GM19372 (cell line): ENCODE results near the gene KRTAP10-3.
"Not testable (repeated sequence)": the region's sequence is repeated elsewhere in the genome, so short reads cannot be mapped to it uniquely, and the experiment has no call there.

ENCODE experiments used
- ATAC-seq: cut with Tn5 transposase; IDR thresholded peaks from one replicate; pipeline ENCODE4 v1.9.1; 2021; ENCODE audit warnings: mild to moderate bottlenecking, low read depth, moderate library complexity; ENCODE audit not compliant: unreplicated experiment

The KRTAP10-3 gene

DNA sequence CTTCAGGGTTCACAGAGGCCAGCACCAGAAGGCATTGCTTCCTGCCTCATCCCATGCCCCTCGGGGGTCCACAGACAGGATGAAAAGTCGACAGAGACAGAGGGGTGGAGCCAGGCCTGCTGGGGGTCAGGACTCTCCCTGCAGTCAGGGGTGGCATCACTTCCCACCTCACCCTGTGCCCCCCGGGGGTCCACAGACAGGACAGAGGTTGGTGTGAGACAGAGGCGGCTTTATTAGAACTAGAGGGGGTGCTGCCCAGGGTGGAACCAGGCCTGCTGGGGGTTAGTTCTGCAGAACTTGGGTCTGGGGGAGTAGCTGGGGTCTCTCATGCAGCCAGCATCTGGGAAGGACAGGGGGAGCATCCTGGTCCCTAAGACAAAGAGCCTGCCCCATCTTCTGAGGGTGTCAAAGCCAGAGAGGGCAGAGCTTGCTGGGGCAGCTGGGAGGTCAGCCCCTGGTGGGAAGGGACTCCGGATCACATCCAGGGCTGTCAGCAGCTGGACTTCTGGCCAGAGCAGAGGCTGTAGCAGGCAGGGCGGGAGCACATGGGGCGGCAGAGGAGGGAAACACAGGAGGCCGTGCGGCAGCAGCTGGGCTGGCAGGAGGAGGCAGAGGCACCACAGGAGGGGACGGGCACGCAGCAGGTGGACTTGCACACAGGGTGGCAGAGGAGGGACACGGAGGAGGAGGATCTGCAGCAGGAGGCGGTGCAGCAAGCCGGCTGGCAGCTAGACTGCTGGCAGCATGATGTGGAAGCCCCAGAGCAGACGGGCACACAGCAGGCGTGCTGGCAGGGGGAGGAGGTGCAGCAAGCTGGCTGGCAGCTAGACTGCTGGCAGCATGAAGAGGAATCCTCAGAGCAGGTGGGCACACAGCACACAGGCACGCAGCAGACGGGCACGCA is 32.6 kb upstream of the KRTAP10-3 start:
- not testable (repeated sequence) for ATAC-seq

DNA sequence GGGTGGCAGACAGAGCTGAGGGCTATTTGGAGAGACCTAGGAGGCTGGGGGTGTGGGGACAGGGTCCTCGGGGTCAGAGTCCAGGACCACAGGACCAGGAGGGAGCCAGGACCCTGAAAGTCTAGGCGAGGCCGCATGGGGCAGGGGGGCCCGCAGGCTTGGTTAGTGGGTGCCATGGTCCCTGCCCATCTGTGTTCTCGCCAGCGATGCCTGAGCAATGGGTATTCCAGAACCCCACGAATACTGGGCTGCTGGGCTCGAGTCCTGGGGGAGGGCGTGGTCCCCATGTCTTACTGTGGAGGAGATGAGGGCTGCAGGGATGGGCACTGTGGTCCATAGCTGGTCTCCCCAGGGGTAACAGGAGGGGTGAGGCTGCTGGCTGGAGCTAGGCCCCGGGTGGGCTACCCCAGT is 31.7 kb upstream of the KRTAP10-3 start:
- no peak for ATAC-seq

DNA sequence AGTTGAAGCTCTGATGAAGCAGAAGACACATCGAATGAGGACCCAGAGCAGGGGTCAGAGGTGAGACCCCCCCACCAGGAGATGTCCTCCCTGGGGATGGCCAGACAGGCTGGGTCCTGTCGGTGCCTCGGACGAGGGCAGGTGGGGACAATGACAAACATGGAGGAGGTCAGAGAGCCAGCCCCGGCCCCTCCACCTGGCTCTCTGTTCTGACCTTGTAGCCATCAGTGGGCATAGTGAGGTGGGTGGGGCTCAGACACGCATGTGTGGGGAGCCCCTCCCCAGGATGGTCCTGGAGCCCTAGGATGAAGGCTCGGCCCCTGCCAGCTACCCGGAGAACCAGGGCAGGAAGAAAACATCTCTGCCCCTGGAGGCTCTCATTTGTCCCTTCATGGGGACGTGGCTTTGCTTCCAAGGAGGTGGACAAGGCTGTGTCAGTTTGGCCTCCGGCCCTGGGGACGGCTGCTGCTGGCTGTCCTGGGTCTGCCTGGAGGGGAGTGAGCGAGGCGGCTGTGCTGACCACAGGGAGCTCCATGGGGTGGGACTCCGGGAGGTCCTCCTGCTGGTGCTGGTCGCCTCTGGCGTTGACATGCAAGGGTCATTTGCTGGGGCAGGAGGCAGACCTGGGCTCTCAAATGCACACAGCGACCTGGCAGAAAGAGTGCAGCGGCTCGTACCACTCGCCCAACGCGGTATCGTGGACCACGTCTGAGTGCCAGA is 31.2 kb upstream of the KRTAP10-3 start:
- ATAC-seq = no peak

DNA sequence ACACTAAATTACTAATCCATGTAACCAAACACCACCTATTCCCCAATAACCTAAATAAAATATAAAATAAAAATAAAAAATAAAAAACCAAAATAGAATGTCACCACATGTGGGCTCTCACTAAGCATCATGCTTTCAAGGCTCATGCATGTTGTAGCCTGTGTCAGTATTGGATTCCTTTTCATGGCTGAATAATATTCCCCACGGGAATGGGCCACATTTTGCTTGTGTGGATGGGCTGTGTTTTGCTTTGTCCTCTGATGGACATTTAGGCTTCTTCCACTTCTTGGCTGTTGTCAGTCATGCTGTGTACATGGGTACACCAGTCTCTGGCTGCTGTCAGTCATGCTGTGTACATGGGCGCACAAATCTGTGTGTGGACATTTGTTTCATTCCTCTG is 30.5 kb upstream of the KRTAP10-3 start:
- no peak for ATAC-seq

DNA sequence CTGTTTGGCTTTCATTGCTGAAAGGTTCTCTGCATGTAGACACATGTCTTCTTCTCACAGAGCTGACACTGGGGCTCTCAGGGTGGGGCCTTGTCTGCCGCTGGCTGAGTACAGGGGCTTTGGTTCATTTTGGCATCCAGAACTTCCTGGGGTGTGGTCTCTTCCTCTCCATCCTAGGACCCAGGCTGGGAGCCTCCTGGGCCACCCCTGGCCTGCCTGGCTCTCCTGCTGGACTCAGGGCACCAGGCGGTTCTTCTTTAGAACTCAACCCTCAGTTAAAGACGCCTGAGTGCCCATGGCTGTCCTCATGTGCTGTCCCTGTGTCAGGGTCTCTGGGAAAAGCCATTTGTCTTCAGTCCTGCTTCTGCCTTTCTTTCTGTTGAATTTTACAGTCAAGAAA is 27.3 kb upstream of the KRTAP10-3 start:
- ATAC-seq = no peak

DNA sequence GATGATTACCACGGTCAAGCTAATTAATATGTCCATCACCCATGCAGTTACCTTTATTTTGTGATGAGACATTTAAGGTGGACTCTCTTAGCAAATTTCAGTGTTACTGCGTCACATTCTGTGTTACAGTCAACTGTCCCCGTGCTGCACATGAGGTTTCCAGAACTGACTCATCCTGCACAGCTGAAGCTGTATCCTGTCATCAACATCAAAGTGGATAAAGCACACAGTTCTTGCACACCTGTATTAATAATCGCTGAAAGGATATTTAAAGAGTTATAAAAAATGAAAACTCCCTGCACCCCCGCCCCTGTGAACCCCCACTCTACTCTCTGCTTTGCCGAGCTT is 25.2 kb upstream of the KRTAP10-3 start:
- no peak for ATAC-seq

DNA sequence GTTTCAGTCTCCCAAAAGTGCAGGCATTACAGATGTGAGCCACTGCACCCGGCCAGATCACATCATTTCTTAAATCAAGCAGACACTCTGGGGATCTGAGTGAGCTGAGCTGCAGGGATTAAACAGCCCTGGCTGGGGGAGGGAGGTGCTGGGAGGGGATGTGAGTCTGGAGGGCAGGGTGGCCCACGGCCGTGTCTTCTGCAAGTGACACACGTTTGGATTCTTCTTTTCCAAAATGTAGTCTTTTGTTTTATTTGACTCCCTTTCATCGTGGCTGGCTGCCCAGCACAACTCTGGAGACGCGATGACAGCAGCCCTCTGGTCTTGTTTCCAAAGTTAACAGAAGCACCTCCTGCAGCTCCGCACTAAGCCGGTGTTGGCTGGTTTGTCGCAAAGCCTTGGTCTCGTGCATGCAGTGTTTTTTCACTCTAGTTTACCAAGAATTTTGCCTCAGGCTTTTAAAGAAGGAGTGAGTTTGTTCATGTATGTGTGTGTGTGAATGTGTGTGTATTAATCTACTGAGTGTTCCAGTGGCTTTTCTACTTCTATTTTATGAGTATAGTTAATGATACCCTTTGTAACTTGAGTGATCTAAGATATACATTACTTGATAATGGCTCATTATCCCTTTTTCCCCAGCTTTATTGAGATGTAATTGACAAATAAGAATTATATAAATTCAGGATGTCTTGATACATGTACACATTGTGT is 24.6 kb upstream of the KRTAP10-3 start:
- no peak for ATAC-seq

DNA sequence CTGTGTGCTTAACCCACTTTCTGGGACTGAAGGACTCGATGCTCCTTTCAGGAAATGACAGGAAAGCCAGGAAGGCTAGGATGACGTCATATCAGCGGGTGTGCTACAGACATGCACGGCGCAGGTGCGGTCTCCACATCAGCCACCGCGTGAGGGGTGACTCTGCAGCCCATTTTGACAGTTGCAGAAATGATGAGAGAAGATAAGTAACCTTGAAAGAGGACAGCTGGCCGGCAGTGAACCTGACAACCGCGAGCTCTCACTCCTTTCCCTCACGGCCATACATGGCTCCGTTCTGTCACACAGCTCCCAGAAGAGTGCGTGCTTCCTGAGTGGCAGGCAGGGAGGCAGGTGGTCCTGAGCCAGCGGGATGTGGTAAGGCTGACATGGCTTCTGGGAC is 23.5 kb upstream of the KRTAP10-3 start:
- no peak for ATAC-seq

DNA sequence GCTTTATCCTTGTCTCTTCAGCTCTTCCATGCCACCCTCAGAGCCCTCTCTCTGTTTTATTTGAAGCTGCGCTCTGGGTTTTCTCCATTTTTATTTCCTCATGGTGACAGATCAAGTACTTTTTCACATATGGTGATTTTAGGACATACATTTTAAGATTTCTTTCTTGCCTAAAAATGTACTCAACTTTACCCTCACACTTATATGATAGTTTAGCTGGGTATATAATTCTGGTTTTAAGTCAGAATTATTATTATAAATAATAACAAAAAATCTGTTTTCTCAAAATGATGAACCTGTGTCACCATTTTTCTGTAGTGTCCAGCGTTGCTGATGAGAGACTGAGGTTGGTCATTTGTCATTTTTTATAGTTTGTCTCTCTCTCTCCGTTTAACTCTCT is 22.6 kb upstream of the KRTAP10-3 start:
- ATAC-seq = no peak

DNA sequence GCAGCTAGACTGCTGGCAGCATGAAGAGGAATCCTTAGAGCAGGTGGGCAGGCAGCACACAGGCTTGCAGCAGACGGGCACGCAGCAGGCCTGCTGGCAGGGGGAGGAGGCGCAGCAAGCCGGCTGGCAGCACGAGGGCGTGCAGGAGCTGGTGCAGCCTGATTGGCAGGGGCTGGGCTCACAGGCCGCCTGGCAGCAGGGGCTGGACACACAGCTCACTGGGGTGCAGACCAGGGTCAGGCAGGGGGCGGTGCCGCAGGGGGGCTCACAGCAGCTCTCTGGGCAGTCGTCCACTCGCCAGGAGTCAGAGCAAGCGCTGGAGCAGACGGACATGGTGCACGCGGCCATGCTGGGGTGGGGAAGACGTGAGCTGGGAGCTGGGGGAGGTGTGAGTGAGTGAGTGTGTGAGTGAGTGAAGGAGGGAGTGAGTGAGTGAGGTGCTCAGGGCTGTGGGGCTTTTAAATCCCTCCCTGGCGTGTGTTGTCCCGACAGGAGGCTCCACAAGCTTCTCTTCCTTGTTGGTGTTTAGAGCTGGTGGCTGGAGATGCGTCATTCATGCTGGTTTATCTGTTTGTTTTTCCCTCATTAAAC is 21.7 kb upstream of the KRTAP10-3 start, which contains the start of gene KRTAP10-5:
KRTAP10-5 (minus strand) TSS at position 374 of the 591 bp plus-strand sequence; CDS start at position 348, 26 bp downstream.
- ATAC-seq = not testable (repeated sequence)

DNA sequence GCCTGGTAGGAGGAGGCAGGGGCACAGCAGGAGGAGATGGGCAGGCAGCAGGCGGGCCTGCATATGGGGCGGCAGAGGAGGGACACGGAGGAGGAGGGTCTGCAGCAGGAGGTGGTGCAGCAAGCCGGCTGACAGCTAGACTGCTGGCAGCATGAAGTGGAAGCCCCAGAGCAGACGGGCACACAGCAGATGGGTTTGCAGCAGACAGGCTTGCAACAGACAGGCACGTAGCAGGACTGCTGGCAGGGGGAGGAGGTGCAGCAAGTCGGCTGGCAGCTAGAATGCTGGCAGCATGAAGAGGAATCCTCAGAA is 21.2 kb upstream of the KRTAP10-3 start:
- no peak for ATAC-seq

DNA sequence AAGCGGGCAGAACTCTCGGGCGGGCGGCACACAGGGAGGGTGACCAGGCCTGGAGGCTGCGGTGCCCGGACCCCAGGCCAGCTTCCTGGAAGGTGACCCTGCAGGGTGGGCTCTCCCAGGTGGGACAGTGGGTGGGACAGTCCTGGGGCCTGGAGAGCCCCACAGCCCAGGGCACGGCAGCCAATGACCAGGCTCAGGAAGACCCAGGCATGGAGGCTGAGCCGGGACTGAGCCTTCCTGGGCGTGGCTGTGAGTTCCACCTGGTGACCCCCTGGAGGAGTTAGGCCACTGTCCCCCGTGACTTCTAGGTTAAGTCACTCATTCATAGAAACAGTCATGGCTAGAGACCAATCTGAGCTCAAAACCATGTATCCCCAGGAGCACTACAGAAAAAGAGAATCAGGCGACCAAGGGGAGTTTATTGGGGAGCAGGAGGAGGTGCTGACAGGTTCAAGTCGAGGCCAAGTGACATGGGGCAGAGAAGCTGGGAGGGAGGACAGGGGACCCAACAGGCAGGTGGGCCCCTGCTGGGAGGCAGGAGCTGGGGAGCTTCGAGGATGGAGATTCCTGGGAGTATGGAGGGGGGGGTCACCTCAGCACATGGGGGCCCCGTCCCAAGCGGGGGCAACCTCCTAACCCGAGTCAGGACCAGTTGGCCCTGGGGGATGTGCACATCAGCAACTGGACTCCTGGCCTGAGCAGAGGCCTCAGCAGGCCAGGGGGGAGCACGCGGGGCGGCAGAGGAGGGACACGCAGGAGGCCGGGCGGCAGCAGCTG is 20.6 kb upstream of the KRTAP10-3 start:
- no peak for ATAC-seq

DNA sequence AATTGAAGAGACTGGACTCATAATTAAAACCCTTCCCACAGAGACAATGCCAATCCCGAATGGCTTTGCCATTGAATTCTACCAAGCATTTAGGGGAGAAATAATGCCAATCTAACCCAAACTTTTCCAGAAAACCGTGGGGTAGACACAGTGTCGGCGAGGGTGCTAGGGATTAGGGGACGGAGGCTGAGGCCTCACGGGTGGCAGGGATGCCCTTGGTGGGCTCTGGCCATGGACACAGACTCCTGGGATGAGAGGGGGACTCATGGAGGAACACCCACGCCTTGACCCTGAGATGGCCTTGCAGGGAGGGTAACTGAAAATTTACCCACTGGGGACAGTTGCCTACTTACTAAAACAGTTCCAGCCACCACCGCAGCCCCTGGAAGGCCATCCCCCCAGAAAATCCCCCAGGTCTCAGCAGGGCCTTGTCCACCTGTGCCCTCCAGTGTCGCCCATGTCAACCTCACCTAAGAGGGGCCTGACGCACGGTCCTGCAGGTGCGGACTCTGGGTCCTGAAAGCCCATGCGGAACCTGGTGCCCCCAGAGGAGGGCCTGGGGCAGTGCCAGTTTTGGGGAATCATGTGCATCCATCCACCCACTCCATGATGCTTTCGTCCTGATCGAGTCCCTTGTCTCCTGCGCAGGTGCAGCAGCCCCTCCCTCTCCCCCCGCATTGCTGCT is 19.9 kb upstream of the KRTAP10-3 start:
- ATAC-seq = no peak

DNA sequence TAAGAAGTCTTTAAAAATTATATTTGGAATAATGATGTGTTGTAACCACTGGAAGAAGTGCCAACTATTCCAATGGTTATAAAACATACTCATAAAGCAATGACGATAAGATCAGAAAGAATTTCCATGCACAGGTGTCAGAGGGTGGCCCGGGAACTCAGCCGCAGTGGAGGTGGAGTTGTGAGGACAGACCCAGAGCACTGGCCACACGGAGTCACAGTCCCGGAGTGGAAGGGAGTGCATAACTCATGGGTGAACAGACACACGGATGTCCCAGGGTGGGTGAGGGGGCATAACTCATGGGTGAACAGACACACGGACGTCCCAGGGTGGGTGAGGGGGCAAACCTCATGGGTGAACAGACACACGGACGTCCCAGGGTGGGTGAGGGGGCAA is 17.4 kb upstream of the KRTAP10-3 start:
- no peak for ATAC-seq

DNA sequence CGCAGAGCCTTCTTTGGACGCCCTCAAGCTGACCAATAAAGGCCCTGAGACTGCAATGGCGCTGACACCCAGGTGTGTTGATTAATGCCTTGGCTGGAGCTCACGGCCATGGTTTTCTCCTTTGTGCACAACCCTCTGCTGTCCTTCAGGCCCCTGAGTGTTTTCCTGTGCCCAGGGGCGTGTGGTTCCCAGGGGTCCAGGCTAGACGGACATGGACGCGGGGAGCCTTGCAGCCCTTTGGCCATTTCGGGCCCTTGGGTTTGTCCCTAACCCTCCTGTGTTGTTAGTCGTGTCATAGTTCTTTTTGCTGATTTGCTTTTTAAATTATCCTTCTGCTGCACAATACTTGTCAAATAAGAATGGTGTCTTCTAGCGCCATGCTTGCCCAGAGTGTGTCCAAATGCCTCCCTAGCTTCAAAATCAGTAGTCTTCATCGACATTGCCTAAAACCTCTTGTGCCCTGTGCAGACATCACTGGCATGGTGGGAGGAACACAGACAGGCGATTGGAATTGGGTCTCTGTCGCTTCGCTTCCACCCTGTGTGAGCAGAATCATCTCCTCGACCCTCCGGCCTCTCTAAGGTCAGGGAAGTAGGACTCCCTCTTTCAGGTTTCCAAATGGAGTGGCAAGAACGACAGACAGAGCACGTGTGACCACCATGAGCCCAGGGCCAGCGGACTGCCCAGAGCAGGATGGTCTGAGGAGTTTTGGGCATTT is 16.9 kb upstream of the KRTAP10-3 start:
- no peak for ATAC-seq

DNA sequence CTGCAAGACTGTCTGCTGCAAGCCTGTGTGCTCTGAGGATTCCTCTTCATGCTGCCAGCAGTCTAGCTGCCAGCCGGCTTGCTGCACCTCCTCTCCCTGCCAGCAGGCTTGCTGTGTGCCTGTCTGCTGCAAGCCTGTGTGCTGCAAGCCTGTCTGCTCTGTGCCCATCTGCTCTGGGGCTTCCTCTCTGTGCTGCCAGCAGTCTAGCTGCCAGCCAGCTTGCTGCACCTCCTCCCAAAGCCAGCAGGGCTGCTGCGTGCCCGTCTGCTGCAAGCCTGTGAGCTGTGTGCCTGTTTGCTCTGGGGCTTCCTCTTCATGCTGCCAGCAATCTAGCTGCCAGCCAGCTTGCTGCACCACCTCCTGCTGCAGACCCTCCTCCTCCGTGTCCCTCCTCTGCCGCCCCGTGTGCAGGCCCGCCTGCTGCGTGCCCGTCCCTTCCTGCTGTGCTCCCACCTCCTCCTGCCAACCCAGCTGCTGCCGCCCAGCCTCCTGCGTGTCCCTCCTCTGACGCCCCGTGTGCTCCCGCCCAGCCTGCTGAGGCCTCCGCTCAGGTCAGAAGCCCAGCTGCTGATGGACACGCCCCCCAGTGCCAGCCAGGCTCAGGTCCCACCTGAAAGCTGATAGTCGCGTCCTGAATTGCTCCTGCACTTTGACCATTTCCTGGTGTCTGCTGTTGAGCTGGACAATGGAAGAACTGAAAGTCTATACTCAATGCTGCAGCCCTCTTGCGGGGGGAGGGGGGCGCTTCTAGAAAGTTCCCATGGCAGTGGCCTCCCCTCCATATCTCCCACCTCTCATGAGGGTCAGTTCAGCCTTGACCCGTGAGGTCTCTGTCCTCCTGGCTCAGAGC is 16.1 kb upstream of the KRTAP10-3 start:
- ATAC-seq = no peak

DNA sequence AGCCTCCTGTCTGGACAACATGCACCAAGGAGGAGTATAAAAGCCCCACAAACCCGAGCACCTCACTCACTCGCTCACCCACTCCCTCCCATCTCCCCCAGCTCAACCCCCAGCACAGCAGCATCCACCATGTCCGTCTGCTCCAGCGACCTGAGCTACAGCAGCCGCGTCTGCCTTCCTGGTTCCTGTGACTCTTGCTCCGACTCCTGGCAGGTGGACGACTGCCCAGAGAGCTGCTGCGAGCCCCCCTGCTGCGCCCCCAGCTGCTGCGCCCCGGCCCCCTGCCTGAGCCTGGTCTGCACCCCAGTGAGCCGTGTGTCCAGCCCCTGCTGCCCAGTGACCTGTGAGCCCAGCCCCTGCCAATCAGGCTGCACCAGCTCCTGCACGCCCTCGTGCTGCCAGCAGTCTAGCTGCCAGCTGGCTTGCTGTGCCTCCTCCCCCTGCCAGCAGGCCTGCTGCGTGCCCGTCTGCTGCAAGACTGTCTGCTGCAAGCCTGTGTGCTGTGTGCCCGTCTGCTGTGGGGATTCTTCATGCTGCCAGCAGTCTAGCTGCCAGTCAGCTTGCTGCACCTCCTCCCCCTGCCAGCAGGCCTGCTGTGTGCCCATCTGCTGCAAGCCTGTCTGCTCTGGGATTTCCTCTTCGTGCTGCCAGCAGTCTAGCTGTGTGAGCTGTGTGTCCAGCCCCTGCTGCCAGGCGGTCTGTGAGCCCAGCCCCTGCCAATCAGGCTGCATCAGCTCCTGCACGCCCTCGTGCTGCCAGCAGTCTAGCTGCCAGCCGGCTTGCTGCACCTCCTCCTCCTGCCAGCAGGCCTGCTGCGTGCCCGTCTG is 15.2 kb upstream of the KRTAP10-3 start, which contains the start of gene KRTAP10-4:
KRTAP10-4 (plus strand) TSS at position 100 of the 827 bp plus-strand sequence; CDS start at position 130, 30 bp downstream.
- ATAC-seq = not testable (repeated sequence)
